ENCODE results near the gene TMEM72. TPM values are rescaled to one million over a fixed set of nuclear protein-coding genes. Genes with fewer than 3 reads are reported as not detected.

Gene TMEM72
- total RNA-seq, 1 donor from 2014 or later = not detected

- DNase-seq (ENCODE audit: low spot score) = peak; percentile 91
- H3K27me3 Mint-ChIP-seq (ENCODE audit: unreplicated experiment) = peaks cover 3% of the 10 kb centered on the region
- H3K27ac Mint-ChIP-seq (ENCODE audit: unreplicated experiment) = peak within 1 kb of the TSS; percentile 77
- peaks cover 9% of the 10 kb centered on the region for H3K36me3 Mint-ChIP-seq (ENCODE audit: low read depth, unreplicated experiment)
- H3K4me1 Mint-ChIP-seq (ENCODE audit: unreplicated experiment) = peaks cover 27% of the 10 kb centered on the region
- TF ChIP-seq, protein P1, sequence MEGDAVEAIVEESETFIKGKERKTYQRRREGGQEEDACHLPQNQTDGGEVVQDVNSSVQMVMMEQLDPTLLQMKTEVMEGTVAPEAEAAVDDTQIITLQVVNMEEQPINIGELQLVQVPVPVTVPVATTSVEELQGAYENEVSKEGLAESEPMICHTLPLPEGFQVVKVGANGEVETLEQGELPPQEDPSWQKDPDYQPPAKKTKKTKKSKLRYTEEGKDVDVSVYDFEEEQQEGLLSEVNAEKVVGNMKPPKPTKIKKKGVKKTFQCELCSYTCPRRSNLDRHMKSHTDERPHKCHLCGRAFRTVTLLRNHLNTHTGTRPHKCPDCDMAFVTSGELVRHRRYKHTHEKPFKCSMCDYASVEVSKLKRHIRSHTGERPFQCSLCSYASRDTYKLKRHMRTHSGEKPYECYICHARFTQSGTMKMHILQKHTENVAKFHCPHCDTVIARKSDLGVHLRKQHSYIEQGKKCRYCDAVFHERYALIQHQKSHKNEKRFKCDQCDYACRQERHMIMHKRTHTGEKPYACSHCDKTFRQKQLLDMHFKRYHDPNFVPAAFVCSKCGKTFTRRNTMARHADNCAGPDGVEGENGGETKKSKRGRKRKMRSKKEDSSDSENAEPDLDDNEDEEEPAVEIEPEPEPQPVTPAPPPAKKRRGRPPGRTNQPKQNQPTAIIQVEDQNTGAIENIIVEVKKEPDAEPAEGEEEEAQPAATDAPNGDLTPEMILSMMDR (IDR thresholded peaks at IDR 0.05; ENCODE audit: unreplicated experiment) = no peak
- H3K9me3 Mint-ChIP-seq (ENCODE audit: unreplicated experiment) = peaks cover 4% of the 10 kb centered on the region
- peak within 1 kb of the TSS; percentile 91 for H3K4me3 Mint-ChIP-seq (ENCODE audit: unreplicated experiment)
Observed at GRCh38 chr10:44959247-44960087, 48.3 kb downstream of the TMEM72 start, which contains the start of gene RASSF4. Gene RASSF4 (plus strand): TSS chr10:44959802. CDS start chr10:44970203, 10,401 bp downstream.

DNA sequence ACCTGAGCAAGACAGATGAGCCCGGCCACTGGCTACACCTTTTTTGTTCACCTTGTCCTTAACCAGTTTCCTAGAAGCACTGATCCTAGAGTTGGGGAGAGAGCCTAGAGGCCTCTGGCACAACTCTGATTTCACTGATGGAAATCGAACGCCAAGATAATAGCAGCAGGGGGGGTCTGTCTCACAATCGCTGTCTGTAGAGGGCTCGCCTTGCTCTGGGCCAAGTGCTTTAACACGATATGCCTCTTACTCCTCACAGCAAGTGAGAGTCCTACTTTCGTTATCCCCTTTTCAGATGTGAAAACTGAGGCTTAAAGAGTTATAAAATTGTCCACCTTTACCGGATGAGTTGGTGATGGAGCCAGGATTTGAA, 48.9 kb downstream of the TMEM72 start:
- peak overlapping the region; percentile 56 for H3K4me3 Mint-ChIP-seq (ENCODE audit: unreplicated experiment)
- peaks cover 9% of the 10 kb centered on the region for H3K36me3 Mint-ChIP-seq (ENCODE audit: low read depth, unreplicated experiment)
- TF ChIP-seq, protein P1 (IDR thresholded peaks at IDR 0.05; ENCODE audit: unreplicated experiment) = no peak
- no peak for DNase-seq (ENCODE audit: low spot score)
- H3K27ac Mint-ChIP-seq (ENCODE audit: unreplicated experiment) = no peak overlapping the region
- peaks cover 7% of the 10 kb centered on the region for H3K27me3 Mint-ChIP-seq (ENCODE audit: unreplicated experiment)
- peaks cover 4% of the 10 kb centered on the region for H3K9me3 Mint-ChIP-seq (ENCODE audit: unreplicated experiment)
- H3K4me1 Mint-ChIP-seq (ENCODE audit: unreplicated experiment) = peaks cover 31% of the 10 kb centered on the region

DNA sequence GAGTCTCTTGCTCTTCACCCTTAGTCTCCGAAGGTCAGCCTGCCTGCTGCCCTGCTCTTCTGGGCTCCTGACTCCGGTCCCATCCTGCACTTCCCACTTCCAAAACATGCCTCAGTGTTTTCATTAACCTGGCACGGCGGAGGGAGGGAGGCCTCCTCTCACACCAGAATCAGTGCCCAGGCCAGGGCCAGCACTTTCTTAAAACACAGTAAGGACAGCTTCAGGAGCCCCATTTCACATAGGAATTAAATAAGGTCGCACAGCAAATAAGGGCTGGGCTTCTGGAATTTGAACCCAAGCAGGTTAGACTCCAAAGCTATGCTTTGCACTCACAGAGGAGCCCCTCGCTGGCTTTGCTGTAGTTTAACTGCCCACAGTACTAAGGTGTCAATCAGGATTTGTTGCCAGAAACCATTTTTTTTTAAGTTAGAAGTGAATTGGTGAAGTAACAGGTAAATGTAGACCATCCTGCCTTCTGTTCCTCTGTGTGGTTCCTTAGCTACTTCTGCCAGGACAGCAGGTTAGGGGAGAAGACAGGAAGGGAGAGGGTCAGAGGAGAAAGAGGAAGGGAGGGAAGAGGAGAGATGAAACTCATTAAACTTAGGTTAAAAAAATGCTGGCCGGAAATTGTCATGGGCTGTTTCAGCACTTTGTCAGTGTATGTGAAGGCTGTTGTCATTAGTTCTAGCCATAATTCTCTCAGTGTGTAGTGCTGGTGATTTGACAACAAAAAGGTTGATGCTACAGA, 49.5 kb downstream of the TMEM72 start:
- Mint-ChIP-seq H3K36me3 (ENCODE audit: low read depth, unreplicated experiment) (peaks cover 9% of the 10 kb centered on the region), H3K4me3 (ENCODE audit: unreplicated experiment) (peak overlapping the region; percentile 56), H3K27ac (ENCODE audit: unreplicated experiment) (no peak overlapping the region), H3K9me3 (ENCODE audit: unreplicated experiment) (peaks cover 4% of the 10 kb centered on the region), H3K27me3 (ENCODE audit: unreplicated experiment) (peaks cover 8% of the 10 kb centered on the region), H3K4me1 (ENCODE audit: unreplicated experiment) (peaks cover 31% of the 10 kb centered on the region)
- no peak for DNase-seq (ENCODE audit: low spot score)
- TF ChIP-seq, protein P1 (IDR thresholded peaks at IDR 0.05; ENCODE audit: unreplicated experiment) = no peak

DNA sequence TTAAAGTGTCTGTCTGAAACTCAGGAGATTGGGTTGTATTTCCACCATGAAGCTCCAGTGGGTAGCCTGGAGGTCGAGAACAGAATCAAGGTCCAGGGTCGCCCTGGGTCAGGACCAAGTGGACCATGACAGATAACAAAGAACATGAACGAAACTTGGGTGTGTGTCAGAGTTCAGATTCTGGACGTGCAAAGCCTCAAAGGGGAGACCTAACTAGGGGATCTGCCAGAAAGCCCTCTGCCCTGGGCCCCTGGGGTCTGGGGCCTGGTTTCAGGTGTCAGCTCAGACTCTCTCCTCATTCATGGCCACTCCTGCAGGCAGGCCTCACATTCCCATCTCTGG, 50.1 kb downstream of the TMEM72 start:
- H3K36me3 Mint-ChIP-seq (ENCODE audit: low read depth, unreplicated experiment) = peaks cover 6% of the 10 kb centered on the region
- peaks cover 1% of the 10 kb centered on the region for H3K9me3 Mint-ChIP-seq (ENCODE audit: unreplicated experiment)
- no peak overlapping the region for H3K27ac Mint-ChIP-seq (ENCODE audit: unreplicated experiment)
- H3K4me3 Mint-ChIP-seq (ENCODE audit: unreplicated experiment) = no peak overlapping the region
- DNase-seq (ENCODE audit: low spot score) = no peak
- TF ChIP-seq, protein P1 (IDR thresholded peaks at IDR 0.05; ENCODE audit: unreplicated experiment) = no peak
- peaks cover 31% of the 10 kb centered on the region for H3K4me1 Mint-ChIP-seq (ENCODE audit: unreplicated experiment)
- peaks cover 8% of the 10 kb centered on the region for H3K27me3 Mint-ChIP-seq (ENCODE audit: unreplicated experiment)
